ENCODE data around the gene TTC32.

DNA sequence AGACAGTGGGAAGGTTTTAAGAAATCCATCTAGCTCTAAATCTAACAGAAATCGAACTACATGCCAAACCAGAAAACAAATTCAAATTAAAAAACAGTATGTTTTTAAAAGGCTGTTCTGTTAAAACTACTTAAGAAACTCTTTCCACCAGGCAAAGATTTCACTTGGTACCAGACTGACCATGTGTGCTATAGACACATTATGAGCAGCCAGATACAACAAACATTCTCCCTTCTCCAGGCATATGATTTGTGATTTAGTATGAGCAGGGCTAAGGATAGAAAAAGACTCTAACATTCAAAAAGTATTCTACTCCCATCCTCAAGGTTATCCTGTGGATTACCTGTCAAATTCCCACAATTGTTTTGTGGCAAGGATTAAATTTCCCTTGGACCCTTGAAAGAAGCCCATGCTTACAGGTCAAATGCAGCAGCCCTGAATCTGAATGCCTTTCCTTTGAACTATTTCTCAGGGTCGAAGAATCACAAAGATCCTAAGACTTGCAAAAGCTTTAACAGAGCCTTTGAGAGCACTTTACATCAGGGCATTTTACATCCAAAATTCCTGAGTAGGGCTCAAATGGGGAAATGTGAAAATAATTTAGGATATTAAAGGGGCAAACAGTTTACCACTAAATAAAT is 42.5 kb upstream of the TTC32 start:
- TF ChIP-seq, protein P1, sequence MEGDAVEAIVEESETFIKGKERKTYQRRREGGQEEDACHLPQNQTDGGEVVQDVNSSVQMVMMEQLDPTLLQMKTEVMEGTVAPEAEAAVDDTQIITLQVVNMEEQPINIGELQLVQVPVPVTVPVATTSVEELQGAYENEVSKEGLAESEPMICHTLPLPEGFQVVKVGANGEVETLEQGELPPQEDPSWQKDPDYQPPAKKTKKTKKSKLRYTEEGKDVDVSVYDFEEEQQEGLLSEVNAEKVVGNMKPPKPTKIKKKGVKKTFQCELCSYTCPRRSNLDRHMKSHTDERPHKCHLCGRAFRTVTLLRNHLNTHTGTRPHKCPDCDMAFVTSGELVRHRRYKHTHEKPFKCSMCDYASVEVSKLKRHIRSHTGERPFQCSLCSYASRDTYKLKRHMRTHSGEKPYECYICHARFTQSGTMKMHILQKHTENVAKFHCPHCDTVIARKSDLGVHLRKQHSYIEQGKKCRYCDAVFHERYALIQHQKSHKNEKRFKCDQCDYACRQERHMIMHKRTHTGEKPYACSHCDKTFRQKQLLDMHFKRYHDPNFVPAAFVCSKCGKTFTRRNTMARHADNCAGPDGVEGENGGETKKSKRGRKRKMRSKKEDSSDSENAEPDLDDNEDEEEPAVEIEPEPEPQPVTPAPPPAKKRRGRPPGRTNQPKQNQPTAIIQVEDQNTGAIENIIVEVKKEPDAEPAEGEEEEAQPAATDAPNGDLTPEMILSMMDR (conservative IDR thresholded peaks at IDR 0.05; ENCODE audit: low read depth in 2 of 2): no peak
- TF ChIP-seq CREB1 (CRISPR knock-in tag; IDR thresholded peaks at IDR 0.05; ENCODE audit: low read depth) (no peak), EZH2phosphoT487 (IDR thresholded peaks at IDR 0.05; ENCODE audit: unreplicated experiment) (no peak), EZH2 (IDR thresholded peaks at IDR 0.05; ENCODE audit: low read depth, unreplicated experiment) (no peak), STAT1 (IDR thresholded peaks at IDR 0.05; ENCODE audit: unreplicated experiment) (no peak), POLR2AphosphoS5 (IDR thresholded peaks at IDR 0.05; ENCODE audit: low read depth) (no peak), ZNF331 (CRISPR knock-in tag; IDR thresholded peaks at IDR 0.05; ENCODE audit: low read depth) (no peak), JUNB (IDR thresholded peaks at IDR 0.05; ENCODE audit: unreplicated experiment) (no peak), ZNF114 (CRISPR knock-in tag; IDR thresholded peaks at IDR 0.05) (no peak), NANOG (IDR thresholded peaks at IDR 0.05; ENCODE audit: borderline replicate concordance) (0 out of 2 replicates have a peak, but pooled peaks have one; percentile 33)
- TF ChIP-seq, protein P2, sequence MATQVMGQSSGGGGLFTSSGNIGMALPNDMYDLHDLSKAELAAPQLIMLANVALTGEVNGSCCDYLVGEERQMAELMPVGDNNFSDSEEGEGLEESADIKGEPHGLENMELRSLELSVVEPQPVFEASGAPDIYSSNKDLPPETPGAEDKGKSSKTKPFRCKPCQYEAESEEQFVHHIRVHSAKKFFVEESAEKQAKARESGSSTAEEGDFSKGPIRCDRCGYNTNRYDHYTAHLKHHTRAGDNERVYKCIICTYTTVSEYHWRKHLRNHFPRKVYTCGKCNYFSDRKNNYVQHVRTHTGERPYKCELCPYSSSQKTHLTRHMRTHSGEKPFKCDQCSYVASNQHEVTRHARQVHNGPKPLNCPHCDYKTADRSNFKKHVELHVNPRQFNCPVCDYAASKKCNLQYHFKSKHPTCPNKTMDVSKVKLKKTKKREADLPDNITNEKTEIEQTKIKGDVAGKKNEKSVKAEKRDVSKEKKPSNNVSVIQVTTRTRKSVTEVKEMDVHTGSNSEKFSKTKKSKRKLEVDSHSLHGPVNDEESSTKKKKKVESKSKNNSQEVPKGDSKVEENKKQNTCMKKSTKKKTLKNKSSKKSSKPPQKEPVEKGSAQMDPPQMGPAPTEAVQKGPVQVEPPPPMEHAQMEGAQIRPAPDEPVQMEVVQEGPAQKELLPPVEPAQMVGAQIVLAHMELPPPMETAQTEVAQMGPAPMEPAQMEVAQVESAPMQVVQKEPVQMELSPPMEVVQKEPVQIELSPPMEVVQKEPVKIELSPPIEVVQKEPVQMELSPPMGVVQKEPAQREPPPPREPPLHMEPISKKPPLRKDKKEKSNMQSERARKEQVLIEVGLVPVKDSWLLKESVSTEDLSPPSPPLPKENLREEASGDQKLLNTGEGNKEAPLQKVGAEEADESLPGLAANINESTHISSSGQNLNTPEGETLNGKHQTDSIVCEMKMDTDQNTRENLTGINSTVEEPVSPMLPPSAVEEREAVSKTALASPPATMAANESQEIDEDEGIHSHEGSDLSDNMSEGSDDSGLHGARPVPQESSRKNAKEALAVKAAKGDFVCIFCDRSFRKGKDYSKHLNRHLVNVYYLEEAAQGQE (IDR thresholded peaks at IDR 0.05; ENCODE audit: unreplicated experiment): no peak
- TF ChIP-seq, protein P3, sequence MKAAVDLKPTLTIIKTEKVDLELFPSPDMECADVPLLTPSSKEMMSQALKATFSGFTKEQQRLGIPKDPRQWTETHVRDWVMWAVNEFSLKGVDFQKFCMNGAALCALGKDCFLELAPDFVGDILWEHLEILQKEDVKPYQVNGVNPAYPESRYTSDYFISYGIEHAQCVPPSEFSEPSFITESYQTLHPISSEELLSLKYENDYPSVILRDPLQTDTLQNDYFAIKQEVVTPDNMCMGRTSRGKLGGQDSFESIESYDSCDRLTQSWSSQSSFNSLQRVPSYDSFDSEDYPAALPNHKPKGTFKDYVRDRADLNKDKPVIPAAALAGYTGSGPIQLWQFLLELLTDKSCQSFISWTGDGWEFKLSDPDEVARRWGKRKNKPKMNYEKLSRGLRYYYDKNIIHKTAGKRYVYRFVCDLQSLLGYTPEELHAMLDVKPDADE (IDR thresholded peaks at IDR 0.05): no peak
- TF ChIP-seq, protein P4, sequence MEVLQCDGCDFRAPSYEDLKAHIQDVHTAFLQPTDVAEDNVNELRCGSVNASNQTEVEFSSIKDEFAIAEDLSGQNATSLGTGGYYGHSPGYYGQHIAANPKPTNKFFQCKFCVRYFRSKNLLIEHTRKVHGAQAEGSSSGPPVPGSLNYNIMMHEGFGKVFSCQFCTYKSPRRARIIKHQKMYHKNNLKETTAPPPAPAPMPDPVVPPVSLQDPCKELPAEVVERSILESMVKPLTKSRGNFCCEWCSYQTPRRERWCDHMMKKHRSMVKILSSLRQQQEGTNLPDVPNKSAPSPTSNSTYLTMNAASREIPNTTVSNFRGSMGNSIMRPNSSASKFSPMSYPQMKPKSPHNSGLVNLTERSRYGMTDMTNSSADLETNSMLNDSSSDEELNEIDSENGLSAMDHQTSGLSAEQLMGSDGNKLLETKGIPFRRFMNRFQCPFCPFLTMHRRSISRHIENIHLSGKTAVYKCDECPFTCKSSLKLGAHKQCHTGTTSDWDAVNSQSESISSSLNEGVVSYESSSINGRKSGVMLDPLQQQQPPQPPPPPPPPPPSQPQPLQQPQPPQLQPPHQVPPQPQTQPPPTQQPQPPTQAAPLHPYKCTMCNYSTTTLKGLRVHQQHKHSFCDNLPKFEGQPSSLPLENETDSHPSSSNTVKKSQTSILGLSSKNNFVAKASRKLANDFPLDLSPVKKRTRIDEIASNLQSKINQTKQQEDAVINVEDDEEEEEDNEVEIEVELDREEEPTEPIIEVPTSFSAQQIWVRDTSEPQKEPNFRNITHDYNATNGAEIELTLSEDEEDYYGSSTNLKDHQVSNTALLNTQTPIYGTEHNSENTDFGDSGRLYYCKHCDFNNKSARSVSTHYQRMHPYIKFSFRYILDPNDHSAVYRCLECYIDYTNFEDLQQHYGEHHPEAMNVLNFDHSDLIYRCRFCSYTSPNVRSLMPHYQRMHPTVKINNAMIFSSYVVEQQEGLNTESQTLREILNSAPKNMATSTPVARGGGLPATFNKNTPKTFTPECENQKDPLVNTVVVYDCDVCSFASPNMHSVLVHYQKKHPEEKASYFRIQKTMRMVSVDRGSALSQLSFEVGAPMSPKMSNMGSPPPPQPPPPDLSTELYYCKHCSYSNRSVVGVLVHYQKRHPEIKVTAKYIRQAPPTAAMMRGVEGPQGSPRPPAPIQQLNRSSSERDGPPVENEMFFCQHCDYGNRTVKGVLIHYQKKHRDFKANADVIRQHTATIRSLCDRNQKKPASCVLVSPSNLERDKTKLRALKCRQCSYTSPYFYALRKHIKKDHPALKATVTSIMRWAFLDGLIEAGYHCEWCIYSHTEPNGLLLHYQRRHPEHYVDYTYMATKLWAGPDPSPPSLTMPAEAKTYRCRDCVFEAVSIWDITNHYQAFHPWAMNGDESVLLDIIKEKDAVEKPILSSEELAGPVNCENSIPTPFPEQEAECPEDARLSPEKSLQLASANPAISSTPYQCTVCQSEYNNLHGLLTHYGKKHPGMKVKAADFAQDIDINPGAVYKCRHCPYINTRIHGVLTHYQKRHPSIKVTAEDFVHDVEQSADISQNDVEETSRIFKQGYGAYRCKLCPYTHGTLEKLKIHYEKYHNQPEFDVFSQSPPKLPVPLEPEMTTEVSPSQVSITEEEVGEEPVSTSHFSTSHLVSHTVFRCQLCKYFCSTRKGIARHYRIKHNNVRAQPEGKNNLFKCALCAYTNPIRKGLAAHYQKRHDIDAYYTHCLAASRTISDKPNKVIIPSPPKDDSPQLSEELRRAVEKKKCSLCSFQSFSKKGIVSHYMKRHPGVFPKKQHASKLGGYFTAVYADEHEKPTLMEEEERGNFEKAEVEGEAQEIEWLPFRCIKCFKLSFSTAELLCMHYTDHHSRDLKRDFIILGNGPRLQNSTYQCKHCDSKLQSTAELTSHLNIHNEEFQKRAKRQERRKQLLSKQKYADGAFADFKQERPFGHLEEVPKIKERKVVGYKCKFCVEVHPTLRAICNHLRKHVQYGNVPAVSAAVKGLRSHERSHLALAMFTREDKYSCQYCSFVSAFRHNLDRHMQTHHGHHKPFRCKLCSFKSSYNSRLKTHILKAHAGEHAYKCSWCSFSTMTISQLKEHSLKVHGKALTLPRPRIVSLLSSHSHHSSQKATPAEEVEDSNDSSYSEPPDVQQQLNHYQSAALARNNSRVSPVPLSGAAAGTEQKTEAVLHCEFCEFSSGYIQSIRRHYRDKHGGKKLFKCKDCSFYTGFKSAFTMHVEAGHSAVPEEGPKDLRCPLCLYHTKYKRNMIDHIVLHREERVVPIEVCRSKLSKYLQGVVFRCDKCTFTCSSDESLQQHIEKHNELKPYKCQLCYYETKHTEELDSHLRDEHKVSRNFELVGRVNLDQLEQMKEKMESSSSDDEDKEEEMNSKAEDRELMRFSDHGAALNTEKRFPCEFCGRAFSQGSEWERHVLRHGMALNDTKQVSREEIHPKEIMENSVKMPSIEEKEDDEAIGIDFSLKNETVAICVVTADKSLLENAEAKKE (CRISPR knock-in tag; IDR thresholded peaks at IDR 0.05): no peak
